ENCODE measurements around the gene ZNF580. TPM values are rescaled to one million over a fixed set of nuclear protein-coding genes. Genes with fewer than 3 reads are reported as not detected.

ZNF580 gene
- total RNA-seq, 2 donors from 2014 or later: 49.7 to 70.5 TPM

- Histone ChIP-seq H3K4me1 (replicated peaks) (no peaks in the 10 kb centered on the region), H3K27ac (no peak overlapping the region), H3K27me3 (replicated peaks; ENCODE audit: insufficient read depth) (no peaks in the 10 kb centered on the region), H3K4me3 (no peak overlapping the region), H3K9me3 (no peaks in the 10 kb centered on the region), H3K36me3 (peaks cover 0 to under 1% of the 10 kb centered on the region in 2 donors)
- no peak for DNase-seq (ENCODE audit: low spot score)
- 96% methylated on average over 48 of the region's 55 CpGs for WGBS
- TF ChIP-seq POLR2AphosphoS5 (IDR thresholded peaks at IDR 0.05) (no peak), POLR2A (IDR thresholded peaks at IDR 0.05) (no peak)
- TF ChIP-seq, protein P1, sequence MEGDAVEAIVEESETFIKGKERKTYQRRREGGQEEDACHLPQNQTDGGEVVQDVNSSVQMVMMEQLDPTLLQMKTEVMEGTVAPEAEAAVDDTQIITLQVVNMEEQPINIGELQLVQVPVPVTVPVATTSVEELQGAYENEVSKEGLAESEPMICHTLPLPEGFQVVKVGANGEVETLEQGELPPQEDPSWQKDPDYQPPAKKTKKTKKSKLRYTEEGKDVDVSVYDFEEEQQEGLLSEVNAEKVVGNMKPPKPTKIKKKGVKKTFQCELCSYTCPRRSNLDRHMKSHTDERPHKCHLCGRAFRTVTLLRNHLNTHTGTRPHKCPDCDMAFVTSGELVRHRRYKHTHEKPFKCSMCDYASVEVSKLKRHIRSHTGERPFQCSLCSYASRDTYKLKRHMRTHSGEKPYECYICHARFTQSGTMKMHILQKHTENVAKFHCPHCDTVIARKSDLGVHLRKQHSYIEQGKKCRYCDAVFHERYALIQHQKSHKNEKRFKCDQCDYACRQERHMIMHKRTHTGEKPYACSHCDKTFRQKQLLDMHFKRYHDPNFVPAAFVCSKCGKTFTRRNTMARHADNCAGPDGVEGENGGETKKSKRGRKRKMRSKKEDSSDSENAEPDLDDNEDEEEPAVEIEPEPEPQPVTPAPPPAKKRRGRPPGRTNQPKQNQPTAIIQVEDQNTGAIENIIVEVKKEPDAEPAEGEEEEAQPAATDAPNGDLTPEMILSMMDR (IDR thresholded peaks at IDR 0.05): no peak
- intact Hi-C loops (cut with DNase I): no loop called here
Measured at GRCh38 chr19:55621673-55622231, 19.1 kb upstream of the ZNF580 start.

DNA sequence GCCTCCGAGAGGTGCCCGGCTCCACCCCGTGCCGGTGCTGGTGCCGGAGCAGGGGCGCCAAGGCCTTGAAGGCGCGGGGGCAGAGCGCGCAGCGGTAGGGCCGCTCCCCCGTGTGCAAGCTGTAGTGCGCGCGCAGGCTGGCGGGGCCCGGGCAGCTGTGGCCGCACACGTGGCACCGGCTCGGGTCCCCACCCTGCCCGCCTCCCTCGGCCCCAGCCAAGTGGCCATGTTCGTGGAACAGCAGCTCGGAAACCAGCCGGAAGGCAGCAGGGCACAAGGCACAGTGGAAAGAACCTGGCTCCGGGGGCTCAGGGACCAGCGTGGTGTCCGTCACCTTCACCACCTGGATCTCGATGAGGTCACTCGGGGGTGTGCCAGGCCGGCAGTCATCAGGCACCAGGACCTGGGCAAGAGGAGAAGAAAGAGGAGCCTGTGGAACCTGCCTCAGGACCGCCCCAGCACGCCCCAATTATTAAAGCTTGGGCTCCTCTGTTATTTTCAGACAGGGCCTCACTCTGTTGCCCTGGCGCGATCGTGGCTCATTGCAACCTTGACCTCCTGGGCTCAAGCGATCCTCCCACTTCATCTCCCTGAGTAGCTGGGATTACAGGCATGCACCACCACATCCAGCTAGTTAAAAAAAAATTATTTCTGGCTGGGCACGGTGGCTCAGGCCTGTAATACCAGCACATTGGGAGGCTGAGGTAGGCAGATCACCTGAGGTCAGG lies 18.4 kb upstream of the ZNF580 start:
- no peaks in the 10 kb centered on the region for H3K4me1 ChIP-seq (replicated peaks)
- TF ChIP-seq POLR2AphosphoS5 (IDR thresholded peaks at IDR 0.05) (no peak), POLR2A (IDR thresholded peaks at IDR 0.05) (no peak)
- TF ChIP-seq, protein P1 (IDR thresholded peaks at IDR 0.05): no peak
- no peak overlapping the region for H3K27ac ChIP-seq
- intact Hi-C loops (cut with DNase I): no loop called here
- H3K36me3 ChIP-seq: no peaks in the 10 kb centered on the region
- H3K9me3 ChIP-seq: no peaks in the 10 kb centered on the region
- WGBS: 92% methylated on average over 40 of the region's 40 CpGs
- no peaks in the 10 kb centered on the region for H3K27me3 ChIP-seq (replicated peaks; ENCODE audit: insufficient read depth)
- no peak for DNase-seq (ENCODE audit: low spot score)
- no peak overlapping the region for H3K4me3 ChIP-seq

GRCh38 chr19:55623130-55623529 lies 17.7 kb upstream of the ZNF580 start:
- intact Hi-C loops (cut with DNase I): no loop called here
- TF ChIP-seq POLR2AphosphoS5 (IDR thresholded peaks at IDR 0.05) (no peak), POLR2A (IDR thresholded peaks at IDR 0.05) (no peak)
- TF ChIP-seq, protein P1 (IDR thresholded peaks at IDR 0.05): no peak
- Histone ChIP-seq H3K27me3 (replicated peaks; ENCODE audit: insufficient read depth) (no peaks in the 10 kb centered on the region), H3K4me3 (no peak overlapping the region), H3K4me1 (replicated peaks) (no peaks in the 10 kb centered on the region), H3K27ac (no peak overlapping the region), H3K9me3 (no peaks in the 10 kb centered on the region), H3K36me3 (no peaks in the 10 kb centered on the region)
- DNase-seq (ENCODE audit: low spot score): no peak
- WGBS: 94% methylated on average over 7 of the region's 7 CpGs

DNA sequence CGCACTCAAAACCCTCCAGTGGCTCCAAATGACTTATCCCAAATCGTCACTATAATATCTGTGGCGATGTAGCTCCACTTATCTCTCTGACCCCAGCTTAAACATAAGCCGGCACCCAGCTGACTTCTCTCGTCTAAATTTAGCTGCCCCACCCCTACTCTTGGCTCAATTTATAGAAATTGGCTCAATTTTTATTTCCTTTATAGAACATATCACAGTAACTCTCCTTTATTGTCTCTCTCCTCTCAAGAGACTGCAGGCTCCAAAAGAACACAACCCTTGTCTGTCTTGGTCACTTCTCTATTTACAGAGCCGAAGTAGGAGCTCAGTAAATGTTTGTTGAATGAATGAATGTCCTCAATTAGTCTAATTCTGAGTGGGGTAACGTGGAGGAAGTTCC lies 17.2 kb upstream of the ZNF580 start:
- no peaks in the 10 kb centered on the region for H3K9me3 ChIP-seq
- 65% methylated on average over 7 of the region's 7 CpGs for WGBS
- H3K27me3 ChIP-seq (replicated peaks; ENCODE audit: insufficient read depth): no peaks in the 10 kb centered on the region
- no peak overlapping the region for H3K4me3 ChIP-seq
- H3K27ac ChIP-seq: peak overlapping the region; percentile 94 to 99
- TF ChIP-seq, protein P1 (IDR thresholded peaks at IDR 0.05): no peak
- TF ChIP-seq POLR2A (IDR thresholded peaks at IDR 0.05) (no peak), POLR2AphosphoS5 (IDR thresholded peaks at IDR 0.05) (no peak)
- H3K36me3 ChIP-seq: no peaks in the 10 kb centered on the region
- no peak for DNase-seq (ENCODE audit: low spot score)
- intact Hi-C loops (cut with DNase I): no loop called here
- H3K4me1 ChIP-seq (replicated peaks): no peaks in the 10 kb centered on the region

All from prostate gland (tissue), 2 donors.